HPDE6-E6E7 (cell line): ENCODE measurements around the gene LIMS2.
A peak's percentile ranks its signal among the peaks of the same experiment; 100 is the strongest.

Experiments
- DNase-seq: peaks from one replicate; pipeline ENCODE4 v3.0.0; 2011; ENCODE audit warnings: missing footprints; ENCODE audit errors: extremely low spot score

Gene LIMS2

GRCh38 chr2:127658641-127659407, 16.5 kb downstream of the LIMS2 start:
- no peak for DNase-seq

- no peak for DNase-seq
Measured at GRCh38 chr2:127658146-127658545, 17.2 kb downstream of the LIMS2 start.

GRCh38 chr2:127657232-127657595, 18.1 kb downstream of the LIMS2 start:
- no peak for DNase-seq

GRCh38 chr2:127656569-127657231, 18.6 kb downstream of the LIMS2 start:
- no peak for DNase-seq

GRCh38 chr2:127655209-127656073, 19.9 kb downstream of the LIMS2 start:
- no peak for DNase-seq

GRCh38 chr2:127654838-127655175, 20.5 kb downstream of the LIMS2 start:
- no peak for DNase-seq

GRCh38 chr2:127654084-127654837, 21.1 kb downstream of the LIMS2 start:
- DNase-seq: no peak

- DNase-seq: no peak
Measured at GRCh38 chr2:127653421-127654083, 21.8 kb downstream of the LIMS2 start.

- no peak for DNase-seq
Measured at GRCh38 chr2:127652786-127653357, 22.5 kb downstream of the LIMS2 start.

- DNase-seq: no peak
Measured at GRCh38 chr2:127651971-127652550, 23.3 kb downstream of the LIMS2 start.

- no peak for DNase-seq
Measured at GRCh38 chr2:127651381-127651809, 23.9 kb downstream of the LIMS2 start.

- no peak for DNase-seq
Measured at GRCh38 chr2:127650785-127651380, 24.4 kb downstream of the LIMS2 start.

- DNase-seq: no peak
Measured at GRCh38 chr2:127650041-127650784, 25.1 kb downstream of the LIMS2 start.

- DNase-seq: peak; percentile 72
Measured at GRCh38 chr2:127649684-127650040, 25.7 kb downstream of the LIMS2 start.

- no peak for DNase-seq
Measured at GRCh38 chr2:127649100-127649611, 26.2 kb downstream of the LIMS2 start.

GRCh38 chr2:127648321-127648720, 27.0 kb downstream of the LIMS2 start:
- DNase-seq: no peak

GRCh38 chr2:127647242-127648190, 27.8 kb downstream of the LIMS2 start:
- no peak for DNase-seq
